ENCODE measurements around the gene FRS3. TPM values are rescaled to one million over a fixed set of nuclear protein-coding genes. Genes with fewer than 3 reads are reported as not detected.

Gene FRS3
- total RNA-seq, 1 experiment from 2014 or later, result 4.3 TPM

DNA sequence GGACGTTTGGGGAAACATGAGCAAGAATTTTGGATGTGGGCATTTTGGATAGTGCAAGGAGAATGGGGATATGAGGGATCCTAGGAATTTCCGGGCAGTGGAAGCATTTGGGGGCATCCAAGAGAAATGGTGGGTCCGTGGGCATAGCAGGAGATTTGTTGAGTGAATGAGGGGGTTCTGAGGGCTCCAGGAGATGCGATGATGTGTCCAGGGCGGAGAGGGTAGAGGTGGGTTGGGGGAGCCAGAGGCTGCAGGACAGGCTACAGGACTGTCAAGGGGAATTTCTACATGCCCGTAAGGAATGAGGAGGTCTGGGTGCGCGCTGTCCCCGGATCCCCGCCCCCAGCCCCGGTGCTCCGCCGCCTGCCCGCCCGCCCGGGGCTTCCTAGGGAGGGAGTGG, 364 bp downstream of the FRS3 start:
- intact Hi-C loops (cut with micrococcal nuclease; ENCODE audit: unreplicated experiment), result no loop called here
- Mint-ChIP-seq H3K27ac (ENCODE audit: unreplicated experiment) (peak overlapping the region; percentile 54), H3K4me1 (ENCODE audit: low read depth, unreplicated experiment) (peaks cover 12% of the 10 kb centered on the region), H3K36me3 (ENCODE audit: insufficient read depth, unreplicated experiment) (peaks cover 6% of the 10 kb centered on the region), H3K27me3 (ENCODE audit: insufficient read depth, unreplicated experiment) (no peaks in the 10 kb centered on the region), H3K9me3 (ENCODE audit: unreplicated experiment) (no peaks in the 10 kb centered on the region), H3K4me3 (ENCODE audit: unreplicated experiment) (peak overlapping the region; percentile 88)
- H3K9me3 ChIP-seq, result no peaks in the 10 kb centered on the region
- no TSS peak for BruUV-seq (replicated peaks)
- H3K36me3 ChIP-seq (ENCODE audit: control insufficient read depth, insufficient read depth, low read length), result peaks cover 3% of the 10 kb centered on the region
- no peaks in the 10 kb centered on the region for H3K27me3 ChIP-seq (replicated peaks; ENCODE audit: control insufficient read depth, insufficient read depth, low read length)
- POLR2A ChIA-PET, result interaction anchor here (0.6 to 1.0 kb wide), 4 partner anchors 14 to 966 kb away, joined by 3 to 5 read pairs (median 3); partner anchors contain the start of genes BYSL, MED20 and TBCC
- H3K4me3 ChIP-seq (ENCODE audit: low read depth, low read length), result peak overlapping the region; percentile 82
- DNase-seq, result no peak
- TF ChIP-seq, protein P1, sequence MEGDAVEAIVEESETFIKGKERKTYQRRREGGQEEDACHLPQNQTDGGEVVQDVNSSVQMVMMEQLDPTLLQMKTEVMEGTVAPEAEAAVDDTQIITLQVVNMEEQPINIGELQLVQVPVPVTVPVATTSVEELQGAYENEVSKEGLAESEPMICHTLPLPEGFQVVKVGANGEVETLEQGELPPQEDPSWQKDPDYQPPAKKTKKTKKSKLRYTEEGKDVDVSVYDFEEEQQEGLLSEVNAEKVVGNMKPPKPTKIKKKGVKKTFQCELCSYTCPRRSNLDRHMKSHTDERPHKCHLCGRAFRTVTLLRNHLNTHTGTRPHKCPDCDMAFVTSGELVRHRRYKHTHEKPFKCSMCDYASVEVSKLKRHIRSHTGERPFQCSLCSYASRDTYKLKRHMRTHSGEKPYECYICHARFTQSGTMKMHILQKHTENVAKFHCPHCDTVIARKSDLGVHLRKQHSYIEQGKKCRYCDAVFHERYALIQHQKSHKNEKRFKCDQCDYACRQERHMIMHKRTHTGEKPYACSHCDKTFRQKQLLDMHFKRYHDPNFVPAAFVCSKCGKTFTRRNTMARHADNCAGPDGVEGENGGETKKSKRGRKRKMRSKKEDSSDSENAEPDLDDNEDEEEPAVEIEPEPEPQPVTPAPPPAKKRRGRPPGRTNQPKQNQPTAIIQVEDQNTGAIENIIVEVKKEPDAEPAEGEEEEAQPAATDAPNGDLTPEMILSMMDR (IDR thresholded peaks at IDR 0.05; ENCODE audit: insufficient read depth in 1 of 2, low read depth in 1 of 2, low read length in 1 of 2, severe bottlenecking in 1 of 2, unreplicated experiment in 1 of 2), result no peak
- no peaks in the 10 kb centered on the region for H3K4me1 ChIP-seq
- CTCF ChIA-PET, result interaction anchor here (0.6 to 1.0 kb wide), 6 partner anchors 46 to 269 kb away, joined by 3 to 7 read pairs (median 4); partner anchors contain the start of gene MED20

DNA sequence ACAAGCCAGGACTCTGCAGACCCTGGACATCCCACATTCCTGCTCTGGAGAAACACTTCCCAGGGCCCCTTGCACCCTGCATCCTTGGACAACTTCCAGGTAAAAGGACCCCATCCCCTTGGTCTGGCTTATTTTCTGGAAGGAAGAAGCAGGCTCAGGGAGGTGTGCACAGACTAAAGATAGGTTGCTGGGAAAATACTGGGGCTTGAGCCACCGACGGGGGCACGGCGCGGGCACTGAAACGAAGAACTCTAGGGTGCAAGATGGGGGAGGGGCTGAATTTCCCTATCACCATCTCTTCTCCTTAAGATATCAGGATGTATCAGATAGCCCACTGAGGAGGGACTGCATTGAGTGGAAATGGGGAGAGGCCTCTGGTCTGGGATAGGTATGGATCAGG, 805 bp downstream of the FRS3 start:
- POLR2A ChIA-PET, result interaction anchor here (0.6 kb wide), 1 partner anchor 9 kb away, joined by 3 read pairs; the partner anchor contains the start of gene TOMM6
- Mint-ChIP-seq H3K4me3 (ENCODE audit: unreplicated experiment) (peak overlapping the region; percentile 88), H3K9me3 (ENCODE audit: unreplicated experiment) (no peaks in the 10 kb centered on the region), H3K27ac (ENCODE audit: unreplicated experiment) (peak overlapping the region; percentile 54), H3K36me3 (ENCODE audit: insufficient read depth, unreplicated experiment) (peaks cover 6% of the 10 kb centered on the region), H3K4me1 (ENCODE audit: low read depth, unreplicated experiment) (peaks cover 9% of the 10 kb centered on the region), H3K27me3 (ENCODE audit: insufficient read depth, unreplicated experiment) (no peaks in the 10 kb centered on the region)
- no TSS peak for BruUV-seq (replicated peaks)
- peaks cover 3% of the 10 kb centered on the region for H3K36me3 ChIP-seq (ENCODE audit: control insufficient read depth, insufficient read depth, low read length)
- no peaks in the 10 kb centered on the region for H3K27me3 ChIP-seq (replicated peaks; ENCODE audit: control insufficient read depth, insufficient read depth, low read length)
- DNase-seq, result no peak
- CTCF ChIA-PET, result interaction anchor here (1.2 kb wide), 1 partner anchor 8 kb away, joined by 5 read pairs; the partner anchor contains the start of gene TOMM6
- peak overlapping the region; percentile 82 for H3K4me3 ChIP-seq (ENCODE audit: low read depth, low read length)
- H3K4me1 ChIP-seq, result no peaks in the 10 kb centered on the region
- intact Hi-C loops (cut with micrococcal nuclease; ENCODE audit: unreplicated experiment), result no loop called here
- no peaks in the 10 kb centered on the region for H3K9me3 ChIP-seq
- TF ChIP-seq, protein P1 (IDR thresholded peaks at IDR 0.05; ENCODE audit: insufficient read depth in 1 of 2, low read depth in 1 of 2, low read length in 1 of 2, severe bottlenecking in 1 of 2, unreplicated experiment in 1 of 2), result no peak

DNA sequence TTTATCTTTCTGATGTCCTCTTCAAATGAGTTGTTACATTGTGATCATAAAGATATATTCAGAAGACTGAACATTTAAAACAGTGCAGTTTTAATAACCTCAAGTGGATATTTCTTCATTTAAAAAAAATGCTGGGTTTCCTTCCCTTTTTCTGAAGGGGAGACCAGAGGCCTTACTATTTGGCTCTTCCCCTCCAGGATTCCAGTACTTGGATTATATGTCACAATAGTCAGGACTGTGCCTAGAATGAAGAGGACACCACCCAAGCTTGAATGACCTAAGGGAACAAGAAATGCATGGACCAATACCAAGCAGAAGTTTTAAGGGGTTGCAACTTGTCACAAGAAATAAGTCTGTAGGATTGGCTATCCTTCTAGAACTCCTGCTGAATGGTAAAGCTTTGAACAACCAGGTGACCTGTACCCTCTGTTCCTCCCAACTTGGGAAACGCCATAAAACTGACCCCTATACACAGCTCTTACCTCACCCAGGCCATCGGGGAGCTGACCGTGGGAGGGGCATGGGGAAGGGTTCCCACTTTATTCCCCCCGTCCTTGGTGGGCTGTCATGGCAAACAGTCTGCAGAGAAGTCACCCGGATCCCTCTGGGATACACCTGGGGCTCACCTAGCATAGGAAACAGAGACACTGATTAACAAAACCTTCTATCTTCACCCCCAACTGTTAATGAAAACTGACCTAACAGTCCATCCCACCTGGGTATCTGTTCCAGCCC, 2.0 kb downstream of the FRS3 start:
- Mint-ChIP-seq H3K9me3 (ENCODE audit: unreplicated experiment) (no peaks in the 10 kb centered on the region), H3K4me3 (ENCODE audit: unreplicated experiment) (peak overlapping the region; percentile 88), H3K27me3 (ENCODE audit: insufficient read depth, unreplicated experiment) (no peaks in the 10 kb centered on the region), H3K4me1 (ENCODE audit: low read depth, unreplicated experiment) (peaks cover 9% of the 10 kb centered on the region), H3K27ac (ENCODE audit: unreplicated experiment) (no peak overlapping the region), H3K36me3 (ENCODE audit: insufficient read depth, unreplicated experiment) (peaks cover 2% of the 10 kb centered on the region)
- BruUV-seq (replicated peaks), result no TSS peak
- peaks cover 3% of the 10 kb centered on the region for H3K36me3 ChIP-seq (ENCODE audit: control insufficient read depth, insufficient read depth, low read length)
- POLR2A ChIA-PET, result no interaction called here
- H3K4me3 ChIP-seq (ENCODE audit: low read depth, low read length), result no peak overlapping the region
- no peaks in the 10 kb centered on the region for H3K4me1 ChIP-seq
- intact Hi-C loops (cut with micrococcal nuclease; ENCODE audit: unreplicated experiment), result no loop called here
- CTCF ChIA-PET, result interaction anchor here (1.2 kb wide), 1 partner anchor 9 kb away, joined by 5 read pairs; the partner anchor contains the start of gene TOMM6
- no peaks in the 10 kb centered on the region for H3K27me3 ChIP-seq (replicated peaks; ENCODE audit: control insufficient read depth, insufficient read depth, low read length)
- TF ChIP-seq, protein P1 (IDR thresholded peaks at IDR 0.05; ENCODE audit: insufficient read depth in 1 of 2, low read depth in 1 of 2, low read length in 1 of 2, severe bottlenecking in 1 of 2, unreplicated experiment in 1 of 2), result no peak
- DNase-seq, result no peak
- no peaks in the 10 kb centered on the region for H3K9me3 ChIP-seq
